ENCODE results near the gene DPH6. TPM values are rescaled to one million over a fixed set of nuclear protein-coding genes. Genes with fewer than 3 reads are reported as not detected.

The DPH6 gene
- total RNA-seq, 4 donors from 2014 or later, result 30.6 to 49.0 (median 36.8) TPM

DNA sequence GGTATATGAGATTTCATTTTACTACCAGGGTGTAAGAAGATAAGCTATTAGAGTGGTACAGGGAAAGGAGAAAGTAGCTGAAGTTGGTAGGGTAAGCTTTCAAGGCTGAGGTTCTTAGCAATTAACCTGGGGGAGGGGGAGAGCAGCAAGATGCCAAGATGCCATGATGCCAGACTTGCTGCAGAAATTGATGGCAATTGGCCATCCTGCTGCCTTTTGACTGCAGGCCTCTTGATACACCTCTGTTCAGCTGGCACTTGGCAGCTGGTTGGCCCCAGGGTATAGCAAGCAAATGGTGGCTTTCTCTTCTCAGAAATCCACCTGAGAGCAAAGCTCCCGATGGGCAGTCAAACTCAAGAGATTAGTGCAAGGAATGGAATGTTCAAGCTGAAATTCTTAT is 21.4 kb upstream of the DPH6 start:
- H3K4me3 ChIP-seq (replicated peaks in 1 of 3), result no peak overlapping the region
- no peaks in the 10 kb centered on the region for H3K27me3 ChIP-seq
- H3K36me3 ChIP-seq, result no peaks in the 10 kb centered on the region
- DNase-seq, result no peak
- H3K9me3 ChIP-seq, result no peaks in the 10 kb centered on the region
- TF ChIP-seq POLR2A (IDR thresholded peaks at IDR 0.05), result no peak
- TF ChIP-seq, protein P1, sequence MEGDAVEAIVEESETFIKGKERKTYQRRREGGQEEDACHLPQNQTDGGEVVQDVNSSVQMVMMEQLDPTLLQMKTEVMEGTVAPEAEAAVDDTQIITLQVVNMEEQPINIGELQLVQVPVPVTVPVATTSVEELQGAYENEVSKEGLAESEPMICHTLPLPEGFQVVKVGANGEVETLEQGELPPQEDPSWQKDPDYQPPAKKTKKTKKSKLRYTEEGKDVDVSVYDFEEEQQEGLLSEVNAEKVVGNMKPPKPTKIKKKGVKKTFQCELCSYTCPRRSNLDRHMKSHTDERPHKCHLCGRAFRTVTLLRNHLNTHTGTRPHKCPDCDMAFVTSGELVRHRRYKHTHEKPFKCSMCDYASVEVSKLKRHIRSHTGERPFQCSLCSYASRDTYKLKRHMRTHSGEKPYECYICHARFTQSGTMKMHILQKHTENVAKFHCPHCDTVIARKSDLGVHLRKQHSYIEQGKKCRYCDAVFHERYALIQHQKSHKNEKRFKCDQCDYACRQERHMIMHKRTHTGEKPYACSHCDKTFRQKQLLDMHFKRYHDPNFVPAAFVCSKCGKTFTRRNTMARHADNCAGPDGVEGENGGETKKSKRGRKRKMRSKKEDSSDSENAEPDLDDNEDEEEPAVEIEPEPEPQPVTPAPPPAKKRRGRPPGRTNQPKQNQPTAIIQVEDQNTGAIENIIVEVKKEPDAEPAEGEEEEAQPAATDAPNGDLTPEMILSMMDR (IDR thresholded peaks at IDR 0.05), result no peak
- WGBS, 2 donors, result 71 to 86% methylated on average over 1 of the region's 1 CpG
- no peak overlapping the region for H3K27ac ChIP-seq
- no peaks in the 10 kb centered on the region for H3K4me1 ChIP-seq
- intact Hi-C loops (cut with DNase I), result no loop called here

DNA sequence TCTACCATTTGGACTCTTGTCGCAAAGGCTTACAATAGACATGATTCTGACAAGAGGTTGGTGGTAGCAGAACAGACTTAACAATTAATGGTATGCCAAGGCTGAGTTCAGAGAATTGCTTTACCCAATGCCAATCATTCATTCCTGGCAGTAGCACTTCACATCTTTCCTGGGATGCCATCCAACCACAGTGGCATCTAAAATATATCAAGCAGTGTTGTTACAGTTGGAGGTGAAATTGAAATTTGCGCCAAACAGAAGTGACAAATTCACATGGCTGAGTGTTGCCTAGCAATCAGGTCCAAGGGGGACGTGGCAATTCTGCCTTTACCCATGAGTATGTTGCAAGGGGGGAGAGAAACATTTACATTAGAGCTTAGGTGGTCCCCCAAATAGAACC is 21.0 kb upstream of the DPH6 start:
- H3K4me3 ChIP-seq (replicated peaks in 1 of 3), result no peak overlapping the region
- TF ChIP-seq POLR2A (IDR thresholded peaks at IDR 0.05), result no peak
- TF ChIP-seq, protein P1 (IDR thresholded peaks at IDR 0.05), result no peak
- 91 to 93% methylated on average over 3 of the region's 3 CpGs for WGBS, 2 donors
- no peaks in the 10 kb centered on the region for H3K9me3 ChIP-seq
- no peak for DNase-seq
- H3K36me3 ChIP-seq, result no peaks in the 10 kb centered on the region
- intact Hi-C loops (cut with DNase I), result no loop called here
- no peaks in the 10 kb centered on the region for H3K27me3 ChIP-seq
- H3K27ac ChIP-seq, result no peak overlapping the region
- no peaks in the 10 kb centered on the region for H3K4me1 ChIP-seq

DNA sequence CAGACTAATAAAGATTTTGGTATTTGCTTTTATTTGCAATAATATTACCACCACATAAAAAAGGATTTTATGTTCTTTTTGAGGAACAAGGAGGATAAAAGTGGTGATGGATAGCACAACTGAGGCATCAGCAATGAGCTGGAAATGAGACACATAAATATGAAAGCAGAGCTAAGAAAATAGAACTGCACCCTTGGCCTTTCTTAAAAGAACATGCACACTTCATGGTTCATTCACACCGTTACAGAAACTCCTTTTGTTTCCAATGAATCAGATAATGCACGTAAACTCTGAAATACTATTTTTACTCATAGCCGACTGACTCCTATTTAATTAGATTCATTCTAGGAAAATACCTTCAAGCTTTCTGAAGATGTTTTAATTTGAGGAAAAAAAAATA is 19.9 kb upstream of the DPH6 start:
- 81 to 88% methylated on average over 3 of the region's 3 CpGs for WGBS, 2 donors
- TF ChIP-seq, protein P1 (IDR thresholded peaks at IDR 0.05), result no peak
- TF ChIP-seq POLR2A (IDR thresholded peaks at IDR 0.05), result no peak
- intact Hi-C loops (cut with DNase I), result no loop called here

DNA sequence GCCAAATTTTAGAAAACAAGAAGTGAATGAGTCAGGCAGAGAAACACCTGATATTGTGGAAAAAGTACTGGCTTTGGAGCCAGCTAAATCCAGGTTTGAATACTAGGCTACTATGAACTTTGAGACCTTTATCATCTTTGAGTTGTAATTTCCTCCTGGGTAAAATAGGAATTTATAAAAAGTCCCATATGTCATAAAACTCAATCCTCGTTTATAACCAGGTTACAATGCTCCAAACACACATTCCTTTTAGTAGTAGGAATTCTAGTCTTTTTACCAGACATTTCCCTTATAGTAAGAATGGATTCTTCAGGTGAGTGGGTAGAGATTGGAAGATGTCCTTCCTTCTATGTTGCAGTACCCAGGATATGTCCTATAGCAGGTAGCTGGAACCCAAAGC is 16.7 kb upstream of the DPH6 start:
- TF ChIP-seq, protein P1 (IDR thresholded peaks at IDR 0.05), result no peak
- no peak for TF ChIP-seq POLR2A (IDR thresholded peaks at IDR 0.05)

More for the DNA sequence above, 19.9 kb upstream of the DPH6 start:
- no peaks in the 10 kb centered on the region for H3K27me3 ChIP-seq
- no peak for DNase-seq
- H3K9me3 ChIP-seq, result no peaks in the 10 kb centered on the region
- no peak overlapping the region for H3K4me3 ChIP-seq (replicated peaks in 1 of 3)
- no peaks in the 10 kb centered on the region for H3K4me1 ChIP-seq
- no peaks in the 10 kb centered on the region for H3K36me3 ChIP-seq
- no peak overlapping the region for H3K27ac ChIP-seq

DNA sequence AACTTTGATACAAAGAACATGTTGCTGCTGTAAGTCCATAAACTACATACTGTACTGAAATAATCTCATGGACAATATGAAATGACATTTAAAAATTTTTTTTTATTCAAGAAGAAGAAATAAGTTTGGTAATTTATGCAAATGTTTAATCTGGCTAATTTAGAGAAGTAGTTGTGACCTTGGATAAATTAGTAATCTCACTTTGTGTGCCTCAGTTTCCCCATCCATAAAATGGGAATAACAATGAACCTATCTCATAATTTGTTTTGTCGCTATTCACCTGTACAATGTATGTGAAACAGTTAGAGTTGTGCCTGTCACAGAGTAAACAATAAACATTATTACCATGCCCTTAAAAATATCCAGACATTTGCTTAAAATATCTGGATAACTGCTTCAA is 15.3 kb upstream of the DPH6 start:
- Histone ChIP-seq H3K27me3 (no peaks in the 10 kb centered on the region), H3K9me3 (no peaks in the 10 kb centered on the region), H3K4me1 (peaks cover 0 to 6% of the 10 kb centered on the region in 2 donors), H3K4me3 (replicated peaks in 1 of 3) (no peak overlapping the region), H3K36me3 (no peaks in the 10 kb centered on the region), H3K27ac (no peak overlapping the region)
- intact Hi-C loops (cut with DNase I), result no loop called here
- DNase-seq, result no peak
- TF ChIP-seq, protein P1 (IDR thresholded peaks at IDR 0.05), result no peak
- TF ChIP-seq POLR2A (IDR thresholded peaks at IDR 0.05), result no peak
- WGBS, 2 donors, result 100% methylated on average over 1 of the region's 1 CpG

More for the DNA sequence above, 16.7 kb upstream of the DPH6 start:
- Histone ChIP-seq H3K4me1 (peaks cover 0 to 6% of the 10 kb centered on the region in 2 donors), H3K36me3 (no peaks in the 10 kb centered on the region), H3K27me3 (no peaks in the 10 kb centered on the region), H3K4me3 (replicated peaks in 1 of 3) (no peak overlapping the region), H3K27ac (no peak overlapping the region), H3K9me3 (no peaks in the 10 kb centered on the region)
- no peak for DNase-seq
- intact Hi-C loops (cut with DNase I), result no loop called here
- WGBS, 2 donors, result 82 to 92% methylated on average over 1 of the region's 1 CpG

All from thyroid gland (tissue), 4 donors.